Airway epithelial cell (primary cell): Measurements from ENCODE around the gene RNU1-4. TPM values are rescaled to one million over a fixed set of nuclear protein-coding genes. Genes with fewer than 3 reads are reported as not detected.

Experiments
- total RNA-seq: library from RNA; depleted of rRNA; stranded (reverse); fragments of >200 nt; gene quantifications from 2 replicates; pipeline ENCODE4 v1.2.3, GENCODE V29; 2015

The RNU1-4 gene
- under 0.01 TPM in 2 replicates for total RNA-seq

GRCh38 chr1:16740047-16740964 lies at the start of gene RNU1-4:
Gene RNU1-4 (plus strand): TSS chr1:16740516.

Other genes with a start within 250 kb of the RNU1-4 start
- under 0.01 TPM in 2 replicates for gene RNU1-1, start 226.2 kb upstream of the RNU1-4 start, total RNA-seq
- gene NBPF1, start 127.0 kb upstream of the RNU1-4 start, total RNA-seq: 5.9 and 8.8 TPM in 2 replicates
- under 0.01 TPM in 2 replicates for gene RNU1-3, start 73.6 kb upstream of the RNU1-4 start, total RNA-seq
- under 0.01 TPM in 2 replicates for gene RNU1-2, start 155.5 kb downstream of the RNU1-4 start, total RNA-seq
- 16.6 and 38.8 TPM in 2 replicates for gene CROCC, start 181.4 kb downstream of the RNU1-4 start, total RNA-seq
- 53.0 and 53.1 TPM in 2 replicates for gene MFAP2, start 240.1 kb downstream of the RNU1-4 start, total RNA-seq